K562 (cell line): Measurements from ENCODE around the gene MRPL55. TPM values are rescaled to one million over a fixed set of nuclear protein-coding genes. Genes with fewer than 3 reads are reported as not detected.

Experiments
- ATAC-seq: fragments of 200-7000 bp; cut with Tn5 transposase; 3 replicates; pipeline ENCODE4 v1.9.1; 2020; ENCODE audit warnings: moderate library complexity
- BruUV-seq: library from RNA; stranded (reverse); fragments of 400-500 nt; replicated peaks from 2 replicates; lab custom pipeline; 2021; lab: Mats Ljungman, UMichigan
- CTCF ChIA-PET: fragments of 300-600 bp; formaldehyde crosslinking; extraction: SDS; loops from one replicate; lab custom pipeline; 2021; ENCODE audit warnings: low intra/inter-chr PET ratio; lab: Yijun Ruan, JAX
- POLR2A ChIA-PET: fragments of 300-600, 350-650 bp; sonication (Branson Sonifier 250); formaldehyde crosslinking; extraction: SDS; loops from one replicate; lab custom pipeline; 2021; ENCODE audit warnings: antibody characterized with exemption, inconsistent platforms; lab: Yijun Ruan, JAX
- DNase-seq, 4 experiments: peaks; one replicate each; pipeline versions ENCODE4 v3.0.0 to v3.0.0-alpha.2; 2011 to 2018; ENCODE audit warnings: low spot score in 3 of 4, mixed read lengths in 3 of 4; ENCODE audit errors: extremely low read depth in 1 of 4
- FAIRE-seq: peaks from 2 replicates; lab custom pipeline; 2011; peaks lifted over from hg19 to GRCh38; lab: Jason Lieb, UNC
- H2AFZ ChIP-seq: 2 replicates; pipeline ENCODE4 v1.6.0; 2011; ENCODE audit warnings: low read depth, low read length, control low read depth, inconsistent platforms
- H3K27ac ChIP-seq: fragments of 200-600 bp; 3 replicates; pipeline ENCODE4 v1.8.0; 2011; ENCODE audit warnings: low read depth, mild to moderate bottlenecking, control low read depth, inconsistent platforms, low read length, moderate library complexity, mixed read lengths; ENCODE audit errors: extremely low read depth
- H3K27me3 ChIP-seq, 2 experiments: fragments of 300-600 bp in 1 of 2; 2 replicates in 1 of 2; 3 replicates in 1 of 2; pipeline versions ENCODE4 v1.6.0 to v1.8.0; 2011; ENCODE audit warnings: inconsistent platforms in 2 of 2, low read length in 2 of 2, mild to moderate bottlenecking in 1 of 2, mixed read lengths in 1 of 2, moderate library complexity in 1 of 2; ENCODE audit not compliant: control insufficient read depth in 2 of 2, insufficient read depth in 2 of 2
- H3K36me3 ChIP-seq: fragments of 300-600 bp; 3 replicates; pipeline ENCODE4 v1.8.0; 2011; ENCODE audit warnings: mild to moderate bottlenecking, low read length, inconsistent platforms; ENCODE audit not compliant: control insufficient read depth, insufficient read depth
- H3K4me1 ChIP-seq, 2 experiments: fragments of 200-600 bp in 1 of 2; replicated peaks in 1 of 2; 2 replicates in 1 of 2; 3 replicates in 1 of 2; pipeline versions ENCODE4 v1.5.1 to v1.8.0; 2011; ENCODE audit warnings: inconsistent platforms in 2 of 2, low read length in 2 of 2, mild to moderate bottlenecking in 1 of 2, mixed read lengths in 1 of 2, moderate library complexity in 1 of 2; ENCODE audit not compliant: control insufficient read depth in 2 of 2, insufficient read depth in 2 of 2
- H3K4me2 ChIP-seq: 2 replicates; pipeline ENCODE4 v1.6.1; 2011; ENCODE audit warnings: low read length, control low read depth, inconsistent platforms, mixed read lengths; ENCODE audit not compliant: insufficient read depth
- H3K4me3 ChIP-seq: fragments of 200-600 bp; sonication (generic), shearing (Covaris generic); 2 replicates; pipeline ENCODE4 v1.5.1; 2016; ENCODE audit warnings: control low read depth, inconsistent platforms
- H3K79me2 ChIP-seq: fragments of 200-600 bp; 3 replicates; pipeline ENCODE4 v1.8.0; 2011; ENCODE audit warnings: low read length, inconsistent platforms; ENCODE audit not compliant: control insufficient read depth, insufficient read depth
- H3K9ac ChIP-seq, 2 experiments: 2 replicates each; pipeline versions ENCODE4 v1.6.0 to v1.6.1; 2011; ENCODE audit warnings: low read depth in 2 of 2, low read length in 2 of 2, control low read depth in 1 of 2, inconsistent platforms in 1 of 2, mild to moderate bottlenecking in 1 of 2, mixed read lengths in 1 of 2; ENCODE audit not compliant: insufficient read depth in 1 of 2
- H3K9me1 ChIP-seq: one replicate; pipeline ENCODE4 v1.6.0; 2011; ENCODE audit warnings: inconsistent platforms, mild to moderate bottlenecking, low read length, moderate library complexity; ENCODE audit not compliant: control insufficient read depth, insufficient read depth
- H3K9me3 ChIP-seq: replicated peaks from 2 replicates; pipeline ENCODE4 v1.5.1; 2011; ENCODE audit warnings: low read depth, low read length, inconsistent platforms; ENCODE audit not compliant: control insufficient read depth, insufficient read depth
- H4K20me1 ChIP-seq: replicated peaks from 2 replicates; pipeline ENCODE4 v1.6.1; 2011; ENCODE audit warnings: low read length, inconsistent platforms, mixed read lengths; ENCODE audit not compliant: control insufficient read depth, insufficient read depth
- E2F3 ChIP-seq: fragments of 250-450 bp; sonication (Bioruptor Pico); IDR thresholded peaks from 2 replicates; pipeline ENCODE4 v1.4.0; 2020; ENCODE audit warnings: mild to moderate bottlenecking
- FOXK1 ChIP-seq: sonication (generic); formaldehyde crosslinking; IDR thresholded peaks from 2 replicates; pipeline ENCODE4 v1.8.0; 2022; ENCODE audit warnings: missing genetic modification reagents, mild to moderate bottlenecking, borderline replicate concordance
- GABPB1 ChIP-seq: sonication (generic); formaldehyde crosslinking; IDR thresholded peaks from 2 replicates; pipeline ENCODE4 v1.8.0; 2022; ENCODE audit warnings: mild to moderate bottlenecking, missing genetic modification reagents
- GATA2 ChIP-seq: sonication (generic); formaldehyde crosslinking; IDR thresholded peaks from 2 replicates; pipeline ENCODE4 v1.4.0; 2020; ENCODE audit warnings: mild to moderate bottlenecking, missing genetic modification reagents
- NR2C2 ChIP-seq, 2 experiments: fragments of 200-800 bp in 1 of 2; sonication (Bioruptor generic) in 1 of 2; sonication (generic) in 1 of 2; formaldehyde crosslinking in 1 of 2; IDR thresholded peaks; 2 replicates each; pipeline versions ENCODE4 v1.6.1 to v1.8.0; 2016 to 2022; ENCODE audit warnings: mild to moderate bottlenecking in 1 of 2, missing compliant biosample characterization in 1 of 2, missing genetic modification characterization in 1 of 2, missing genetic modification reagents in 1 of 2
- OTX1 ChIP-seq: fragments of 450-650 bp; formaldehyde crosslinking; IDR thresholded peaks from 2 replicates; pipeline ENCODE4 v1.4.0; 2022; ENCODE audit warnings: mild to moderate bottlenecking
- POLR2A ChIP-seq: fragments of 450-650 bp; conservative IDR thresholded peaks from 2 replicates; pipeline ENCODE4 v1.6.1; 2016
- PRPF4 ChIP-seq: fragments of 200-400 bp; formaldehyde crosslinking; IDR thresholded peaks from one replicate; pipeline ENCODE4 v1.6.1; 2017; ENCODE audit warnings: low read length, low read depth, mild to moderate bottlenecking; ENCODE audit not compliant: insufficient read depth, poor library complexity, severe bottlenecking
- SNRNP70 ChIP-seq: fragments of 200-400 bp; formaldehyde crosslinking; optimal IDR thresholded peaks from 2 replicates; pipeline ENCODE3; 2017; ENCODE audit warnings: low read depth, low read length
- STAT5A ChIP-seq: IDR thresholded peaks from 2 replicates; pipeline ENCODE4 v1.6.1; 2012; ENCODE audit warnings: low read length, inconsistent platforms, borderline replicate concordance
- TAF7 ChIP-seq: fragments of 450-650 bp; IDR thresholded peaks from 2 replicates; pipeline ENCODE4 v1.6.1; 2016; ENCODE audit warnings: missing genetic modification characterization, missing compliant biosample characterization
- USF2 ChIP-seq: sonication (generic); formaldehyde crosslinking; IDR thresholded peaks from 2 replicates; pipeline ENCODE4 v1.5.0; 2020; ENCODE audit warnings: missing genetic modification reagents
- YBX1 ChIP-seq: fragments of 450-650 bp; IDR thresholded peaks from 2 replicates; pipeline ENCODE4 v1.7.1; 2016; ENCODE audit warnings: mild to moderate bottlenecking
- ZBTB8A ChIP-seq: fragments of 450-650 bp; IDR thresholded peaks from 2 replicates; pipeline ENCODE4 v1.6.1; 2018; ENCODE audit warnings: mild to moderate bottlenecking, moderate library complexity; ENCODE audit not compliant: partially characterized antibody
- ZNF583 ChIP-seq: fragments of 250-450 bp; sonication (Bioruptor Pico); IDR thresholded peaks from 2 replicates; pipeline ENCODE4 v1.4.0; 2020
- ZNF766 ChIP-seq: fragments of 200-800 bp; sonication (Bioruptor generic); conservative IDR thresholded peaks from 2 replicates; pipeline ENCODE4 v1.6.1; 2016; ENCODE audit warnings: missing genetic modification characterization, missing compliant biosample characterization
- WGBS: fragments of 100-300 bp; shearing (Covaris generic); methylation state at CpG from one replicate; pipeline ENCODE4 v1.1.6; 2016; ENCODE audit warnings: low coverage, mixed read lengths; ENCODE audit not compliant: insufficient coverage; ENCODE audit errors: missing lambda C conversion rate; 5-methylcytosine and 5-hydroxymethylcytosine counted together
- in situ Hi-C: fragments of 300-500 bp; cut with MboI; formaldehyde crosslinking; loops from 4 replicates; pipeline ENCODE4 v1.15.0; 2018; ENCODE audit warnings: inconsistent platforms, mixed read lengths
- intact Hi-C: fragments of 100-400 bp; cut with micrococcal nuclease; formaldehyde crosslinking; loops from 2 replicates; pipeline ENCODE4 v1.14.2; 2022
- polyA plus RNA-seq, 8 experiments: library from polyadenylated mRNA; depleted of rRNA in 4 of 8; stranded (reverse) in 5 of 8; unstranded in 3 of 8; fragments of >200 nt; fragmentation: Nextera tagmentation in 2 of 8; fragmentation: Illumina TruSeq in 1 of 8; extraction: Ambion mirVana in 2 of 8; extraction: Trizol in 1 of 8; gene quantifications; 2 replicates each; pipeline versions ENCODE4 v1.2.1 to v1.2.3, GENCODE V29; 2011 to 2014; ENCODE audit warnings: inconsistent platforms in 1 of 8, missing spikeins in 1 of 8
- total RNA-seq, 7 experiments: library from RNA; depleted of rRNA in 6 of 7; stranded (reverse); fragments of >200 nt in 6 of 7; fragmentation: Illumina TruSeq in 2 of 7; extraction: Trizol in 2 of 7; gene quantifications; 2 replicates each; pipeline versions ENCODE4 v1.2.1 to v1.2.3, GENCODE V29; 2011 to 2021; ENCODE audit warnings: low replicate concordance in 1 of 7

MRPL55 gene
- total and polyA plus RNA-seq, 9 of the 15 experiments (the other 6 are each of a cell fraction or from before 2014, with no cell fraction given) = 34.9 to 228 (median 81.0) TPM

- intact Hi-C loops = no loop called here
- Histone ChIP-seq H3K27ac (peak overlapping the region; percentile 98), H3K4me3 (peak overlapping the region; percentile 96), H3K27me3 (no peaks in the 10 kb centered on the region), H3K4me1 (peaks cover 42 to 60% of the 10 kb centered on the region in 2 experiments; a peak in 4 of 5 replicates), H3K9me3 (no peaks in the 10 kb centered on the region), H3K9me1 (peaks cover 36% of the 10 kb centered on the region), H3K79me2 (peaks cover 76% of the 10 kb centered on the region), H2AFZ (no peak overlapping the region; the same call in 1 of the 2 replicates), H3K9ac (peak overlapping the region; percentile 99 to 100), H3K36me3 (peaks cover 47% of the 10 kb centered on the region), H3K4me2 (peak overlapping the region; percentile 100), H4K20me1 (peaks cover 57% of the 10 kb centered on the region)
- POLR2A ChIA-PET = interaction anchor here (0.6 to 4.3 kb wide), 28 partner anchors 9 to 1172 kb away, joined by 3 to 36 read pairs (median 4); partner anchors contain the start of gene MRPL55
- in situ Hi-C loops = no loop called here
- BruUV-seq = no TSS peak
- DNase-seq (peak; percentile 59 to 89 (median 74)), ATAC-seq (peak; percentile 8), FAIRE-seq (peak; percentile 75)
- CTCF ChIA-PET = interaction anchor here (0.6 to 1.0 kb wide), 3 partner anchors 20 to 1697 kb away, joined by 3 to 4 read pairs (median 3); partner anchors contain the start of genes C1orf35 and GUK1
- under 1% methylated on average over 58 of the region's 79 CpGs for WGBS
- 0 out of 2 replicates have a peak, but pooled peaks have one; percentile 14 for TF ChIP-seq E2F3 (CRISPR knock-in tag)
- 0 out of 2 replicates have a peak, but pooled peaks have one; percentile 35 for TF ChIP-seq OTX1 (CRISPR knock-in tag)
- TF ChIP-seq ZBTB8A = no peak
- no peak for TF ChIP-seq TAF7 (tag)
- no peak for TF ChIP-seq GATA2 (CRISPR knock-in tag)
- TF ChIP-seq SNRNP70 = no peak
- no peak for TF ChIP-seq ZNF583
- no peak for TF ChIP-seq STAT5A
- peak; percentile 64 for TF ChIP-seq NR2C2 (CRISPR knock-in tag; IDR thresholded peaks at IDR 0.05)
- TF ChIP-seq NR2C2 (tag; IDR thresholded peaks at IDR 0.05) = peak; percentile 44; the same call in 1 of the 2 replicates
- 0 out of 2 replicates have a peak, but pooled peaks have one; percentile 1 for TF ChIP-seq USF2 (CRISPR knock-in tag)
- peak; percentile 34; the same call in 1 of the 2 replicates for TF ChIP-seq GABPB1
- no peak for TF ChIP-seq PRPF4
- TF ChIP-seq YBX1 = no peak
- peak; percentile 64; the same call in 1 of the 2 replicates for TF ChIP-seq FOXK1 (CRISPR knock-in tag)
- no peak for TF ChIP-seq POLR2A
- no peak for TF ChIP-seq ZNF766
These were observed 25.9 kb downstream of the MRPL55 start for GRCh38 chr1:228082918-228083870.
